ENCODE data around the gene DNAH9.

GRCh38 chr17:11991461-11991860 is 393.2 kb downstream of the DNAH9 start:
- TF ChIP-seq, protein P1, sequence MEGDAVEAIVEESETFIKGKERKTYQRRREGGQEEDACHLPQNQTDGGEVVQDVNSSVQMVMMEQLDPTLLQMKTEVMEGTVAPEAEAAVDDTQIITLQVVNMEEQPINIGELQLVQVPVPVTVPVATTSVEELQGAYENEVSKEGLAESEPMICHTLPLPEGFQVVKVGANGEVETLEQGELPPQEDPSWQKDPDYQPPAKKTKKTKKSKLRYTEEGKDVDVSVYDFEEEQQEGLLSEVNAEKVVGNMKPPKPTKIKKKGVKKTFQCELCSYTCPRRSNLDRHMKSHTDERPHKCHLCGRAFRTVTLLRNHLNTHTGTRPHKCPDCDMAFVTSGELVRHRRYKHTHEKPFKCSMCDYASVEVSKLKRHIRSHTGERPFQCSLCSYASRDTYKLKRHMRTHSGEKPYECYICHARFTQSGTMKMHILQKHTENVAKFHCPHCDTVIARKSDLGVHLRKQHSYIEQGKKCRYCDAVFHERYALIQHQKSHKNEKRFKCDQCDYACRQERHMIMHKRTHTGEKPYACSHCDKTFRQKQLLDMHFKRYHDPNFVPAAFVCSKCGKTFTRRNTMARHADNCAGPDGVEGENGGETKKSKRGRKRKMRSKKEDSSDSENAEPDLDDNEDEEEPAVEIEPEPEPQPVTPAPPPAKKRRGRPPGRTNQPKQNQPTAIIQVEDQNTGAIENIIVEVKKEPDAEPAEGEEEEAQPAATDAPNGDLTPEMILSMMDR (IDR thresholded peaks at IDR 0.05; ENCODE audit: poor library complexity, severe bottlenecking): no peak
- TF ChIP-seq SMC3 (conservative IDR thresholded peaks at IDR 0.05; ENCODE audit: poor library complexity) (no peak), EZH2 (IDR thresholded peaks at IDR 0.05; ENCODE audit: borderline replicate concordance, insufficient read depth, low read length, poor library complexity, severe bottlenecking) (no peak), EP300 (conservative IDR thresholded peaks at IDR 0.05; ENCODE audit: poor library complexity, severe bottlenecking) (no peak)
- TF ChIP-seq, protein P2, sequence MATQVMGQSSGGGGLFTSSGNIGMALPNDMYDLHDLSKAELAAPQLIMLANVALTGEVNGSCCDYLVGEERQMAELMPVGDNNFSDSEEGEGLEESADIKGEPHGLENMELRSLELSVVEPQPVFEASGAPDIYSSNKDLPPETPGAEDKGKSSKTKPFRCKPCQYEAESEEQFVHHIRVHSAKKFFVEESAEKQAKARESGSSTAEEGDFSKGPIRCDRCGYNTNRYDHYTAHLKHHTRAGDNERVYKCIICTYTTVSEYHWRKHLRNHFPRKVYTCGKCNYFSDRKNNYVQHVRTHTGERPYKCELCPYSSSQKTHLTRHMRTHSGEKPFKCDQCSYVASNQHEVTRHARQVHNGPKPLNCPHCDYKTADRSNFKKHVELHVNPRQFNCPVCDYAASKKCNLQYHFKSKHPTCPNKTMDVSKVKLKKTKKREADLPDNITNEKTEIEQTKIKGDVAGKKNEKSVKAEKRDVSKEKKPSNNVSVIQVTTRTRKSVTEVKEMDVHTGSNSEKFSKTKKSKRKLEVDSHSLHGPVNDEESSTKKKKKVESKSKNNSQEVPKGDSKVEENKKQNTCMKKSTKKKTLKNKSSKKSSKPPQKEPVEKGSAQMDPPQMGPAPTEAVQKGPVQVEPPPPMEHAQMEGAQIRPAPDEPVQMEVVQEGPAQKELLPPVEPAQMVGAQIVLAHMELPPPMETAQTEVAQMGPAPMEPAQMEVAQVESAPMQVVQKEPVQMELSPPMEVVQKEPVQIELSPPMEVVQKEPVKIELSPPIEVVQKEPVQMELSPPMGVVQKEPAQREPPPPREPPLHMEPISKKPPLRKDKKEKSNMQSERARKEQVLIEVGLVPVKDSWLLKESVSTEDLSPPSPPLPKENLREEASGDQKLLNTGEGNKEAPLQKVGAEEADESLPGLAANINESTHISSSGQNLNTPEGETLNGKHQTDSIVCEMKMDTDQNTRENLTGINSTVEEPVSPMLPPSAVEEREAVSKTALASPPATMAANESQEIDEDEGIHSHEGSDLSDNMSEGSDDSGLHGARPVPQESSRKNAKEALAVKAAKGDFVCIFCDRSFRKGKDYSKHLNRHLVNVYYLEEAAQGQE (IDR thresholded peaks at IDR 0.05; ENCODE audit: borderline replicate concordance): no peak

Measured in neural cell (in vitro differentiated cells).